Activated naive CD8-positive, alpha-beta T cell treated with anti-CD3 and anti-CD28 coated beads, Interleukin-2, amount 10 ng/mL, durations not matched to agents 7 days and 5 days (primary cell): Measurements from ENCODE around the gene ZNF445. TPM values are rescaled to one million over a fixed set of nuclear protein-coding genes. Genes with fewer than 3 reads are reported as not detected.
"Not testable (repeated sequence)": the region's sequence is repeated elsewhere in the genome, so short reads cannot be mapped to it uniquely, and the experiment has no call there.

Experiments used
- ATAC-seq: fragments of 150-1000 bp; cut with Tn5 transposase; one replicate; pipeline ENCODE4 v1.10.0; 2021; ENCODE audit warnings: low read depth, moderate library complexity
- POLR2A ChIA-PET: fragments of 350-600 bp; sonication (Branson Sonifier 250); formaldehyde crosslinking; loops from one replicate; lab custom pipeline; 2021; ENCODE audit warnings: antibody characterized with exemption; lab: Charles Lee
- DNase-seq: peaks from one replicate; pipeline ENCODE4 v3.0.0; 2021
- H3K27ac Mint-ChIP-seq: one replicate; pipeline ENCODE4 v1.8.0; 2022; ENCODE audit warnings: mild to moderate bottlenecking, mixed read lengths
- H3K27me3 Mint-ChIP-seq: one replicate; pipeline ENCODE4 v1.8.0; 2022; ENCODE audit warnings: mild to moderate bottlenecking, moderate library complexity, mixed read lengths
- H3K36me3 Mint-ChIP-seq: one replicate; pipeline ENCODE4 v1.8.0; 2021; ENCODE audit warnings: mild to moderate bottlenecking, mixed read lengths
- H3K4me1 Mint-ChIP-seq: one replicate; pipeline ENCODE4 v1.8.0; 2021; ENCODE audit warnings: mixed read lengths
- H3K4me3 Mint-ChIP-seq: one replicate; pipeline ENCODE4 v1.8.0; 2022; ENCODE audit warnings: mild to moderate bottlenecking, moderate library complexity, mixed read lengths
- H3K9me3 Mint-ChIP-seq: one replicate; pipeline ENCODE4 v1.8.0; 2021; ENCODE audit warnings: mixed read lengths
- total RNA-seq, 2 experiments: library from RNA; stranded (reverse); gene quantifications; one replicate each; pipeline ENCODE4 v1.2.3, GENCODE V29; 2021

Gene ZNF445
- total RNA-seq, 2 experiments from 2014 or later = 26.2 to 27.2 TPM

GRCh38 chr3:44398853-44399252 is 78.6 kb downstream of the ZNF445 start:
- no peak for ATAC-seq
- no peaks in the 10 kb centered on the region for H3K27me3 Mint-ChIP-seq
- H3K9me3 Mint-ChIP-seq = no peaks in the 10 kb centered on the region
- H3K4me3 Mint-ChIP-seq = no peak overlapping the region
- no peaks in the 10 kb centered on the region for H3K4me1 Mint-ChIP-seq
- POLR2A ChIA-PET = no interaction called here
- no peak overlapping the region for H3K27ac Mint-ChIP-seq
- peaks cover 5% of the 10 kb centered on the region for H3K36me3 Mint-ChIP-seq
- no peak for DNase-seq

- ATAC-seq, H3K27ac Mint-ChIP-seq, H3K4me1 Mint-ChIP-seq, H3K9me3 Mint-ChIP-seq, H3K36me3 Mint-ChIP-seq, POLR2A ChIA-PET, H3K4me3 Mint-ChIP-seq, DNase-seq, H3K27me3 Mint-ChIP-seq: not testable (repeated sequence)
Measured at GRCh38 chr3:44398271-44398670, 79.2 kb downstream of the ZNF445 start.

- Mint-ChIP-seq H3K9me3 (peaks cover under 1% of the 10 kb centered on the region), H3K36me3 (peaks cover 6% of the 10 kb centered on the region), H3K27me3 (no peaks in the 10 kb centered on the region), H3K27ac (no peak overlapping the region), H3K4me1 (peaks cover under 1% of the 10 kb centered on the region), H3K4me3 (no peak overlapping the region)
- DNase-seq = no peak
- no peak for ATAC-seq
- POLR2A ChIA-PET = no interaction called here
Measured at GRCh38 chr3:44396200-44397171, 81.0 kb downstream of the ZNF445 start.

- Mint-ChIP-seq H3K9me3 (peaks cover 2% of the 10 kb centered on the region), H3K27me3 (no peaks in the 10 kb centered on the region), H3K4me3 (no peak overlapping the region), H3K36me3 (peaks cover 6% of the 10 kb centered on the region), H3K4me1 (peaks cover 2% of the 10 kb centered on the region), H3K27ac (no peak overlapping the region)
- DNase-seq (no peak), ATAC-seq (no peak)
- POLR2A ChIA-PET = no interaction called here
Measured at GRCh38 chr3:44395714-44396113, 81.8 kb downstream of the ZNF445 start.

- H3K27ac Mint-ChIP-seq = no peak overlapping the region
- no peaks in the 10 kb centered on the region for H3K27me3 Mint-ChIP-seq
- peaks cover 2% of the 10 kb centered on the region for H3K4me1 Mint-ChIP-seq
- peaks cover 4% of the 10 kb centered on the region for H3K36me3 Mint-ChIP-seq
- no peak for DNase-seq
- POLR2A ChIA-PET = no interaction called here
- H3K9me3 Mint-ChIP-seq = peaks cover 5% of the 10 kb centered on the region
- no peak for ATAC-seq
- no peak overlapping the region for H3K4me3 Mint-ChIP-seq
Measured at GRCh38 chr3:44392489-44392888, 85.0 kb downstream of the ZNF445 start.

GRCh38 chr3:44387404-44387803 is 90.1 kb downstream of the ZNF445 start:
- POLR2A ChIA-PET = no interaction called here
- peaks cover 2% of the 10 kb centered on the region for H3K4me1 Mint-ChIP-seq
- peaks cover 10% of the 10 kb centered on the region for H3K9me3 Mint-ChIP-seq
- DNase-seq = no peak
- H3K36me3 Mint-ChIP-seq = peaks cover 7% of the 10 kb centered on the region
- H3K27me3 Mint-ChIP-seq = no peaks in the 10 kb centered on the region
- no peak overlapping the region for H3K4me3 Mint-ChIP-seq
- no peak for ATAC-seq
- H3K27ac Mint-ChIP-seq = no peak overlapping the region

Other genes with a start within 250 kb of the ZNF445 start
- not detected for gene TOPAZ1, start 235.8 kb downstream of the ZNF445 start, total RNA-seq
- 10 to 100 TPM; 19.4 to 20.9 TPM for gene TCAIM, start 138.9 kb downstream of the ZNF445 start, total RNA-seq
- 1 to 10 TPM; 4.9 to 5.3 TPM for gene ZKSCAN7, start 77.5 kb upstream of the ZNF445 start, total RNA-seq
- 1 to 10 TPM in 1 of 2 experiments, under 1 TPM in 1; 0.65 to 2.0 TPM for gene ZNF660, start 107.3 kb upstream of the ZNF445 start, total RNA-seq
- 10 to 100 TPM; 18.4 to 19.2 TPM for gene ZNF197, start 147.4 kb upstream of the ZNF445 start, total RNA-seq
- gene ZNF35, start 171.1 kb upstream of the ZNF445 start, total RNA-seq = 1 to 10 TPM; 5.4 TPM
- 1 to 10 TPM; 2.9 to 3.2 TPM for gene ZNF502, start 235.0 kb upstream of the ZNF445 start, total RNA-seq